ENCODE measurements around the gene CPTP. TPM values are rescaled to one million over a fixed set of nuclear protein-coding genes. Genes with fewer than 3 reads are reported as not detected.

CPTP gene
- total and polyA plus RNA-seq, 2 donors (not counting 1 experiment from before 2014, with no cell fraction given), result 17.1 to 18.8 TPM

DNA sequence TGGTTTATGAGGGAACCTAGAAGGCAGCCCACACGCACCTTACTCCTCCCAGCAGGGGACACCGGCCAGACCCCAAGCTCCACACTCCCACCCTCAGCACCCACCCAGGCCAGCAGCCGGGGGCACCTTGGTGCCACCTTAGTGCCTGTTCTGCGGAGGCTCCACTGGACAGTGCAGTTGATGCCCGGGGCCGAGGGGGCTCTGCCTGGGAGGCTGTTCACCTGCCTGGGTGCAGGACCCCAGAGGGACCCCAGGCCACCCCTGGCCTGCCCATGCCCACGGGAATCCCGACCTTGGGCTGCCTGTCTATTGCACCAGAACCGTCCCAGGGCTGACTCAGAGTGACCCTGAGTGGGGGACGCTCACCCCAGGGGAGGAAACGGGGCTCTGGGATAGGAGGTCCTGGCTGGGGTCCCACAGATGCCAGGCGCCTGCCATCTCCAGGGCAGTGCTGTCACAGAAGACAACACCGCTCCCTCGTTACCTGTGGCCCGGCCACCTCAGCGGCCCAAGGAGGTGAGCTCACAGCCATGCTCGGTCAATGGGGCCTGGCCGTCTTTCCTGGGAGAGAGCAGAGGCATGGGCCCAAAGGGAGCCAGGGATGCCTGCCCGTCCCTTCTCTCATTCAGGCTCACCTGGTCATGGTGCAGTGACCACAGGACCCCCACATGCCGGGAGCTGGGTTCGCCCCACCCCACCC, 43.7 kb upstream of the CPTP start:
- POLR2A ChIA-PET, result interaction anchor here (0.6 to 0.8 kb wide), 2 partner anchors 11 to 268 kb away, joined by 3 to 6 read pairs; no protein-coding TSS in a partner anchor
- TF ChIP-seq, protein P1, sequence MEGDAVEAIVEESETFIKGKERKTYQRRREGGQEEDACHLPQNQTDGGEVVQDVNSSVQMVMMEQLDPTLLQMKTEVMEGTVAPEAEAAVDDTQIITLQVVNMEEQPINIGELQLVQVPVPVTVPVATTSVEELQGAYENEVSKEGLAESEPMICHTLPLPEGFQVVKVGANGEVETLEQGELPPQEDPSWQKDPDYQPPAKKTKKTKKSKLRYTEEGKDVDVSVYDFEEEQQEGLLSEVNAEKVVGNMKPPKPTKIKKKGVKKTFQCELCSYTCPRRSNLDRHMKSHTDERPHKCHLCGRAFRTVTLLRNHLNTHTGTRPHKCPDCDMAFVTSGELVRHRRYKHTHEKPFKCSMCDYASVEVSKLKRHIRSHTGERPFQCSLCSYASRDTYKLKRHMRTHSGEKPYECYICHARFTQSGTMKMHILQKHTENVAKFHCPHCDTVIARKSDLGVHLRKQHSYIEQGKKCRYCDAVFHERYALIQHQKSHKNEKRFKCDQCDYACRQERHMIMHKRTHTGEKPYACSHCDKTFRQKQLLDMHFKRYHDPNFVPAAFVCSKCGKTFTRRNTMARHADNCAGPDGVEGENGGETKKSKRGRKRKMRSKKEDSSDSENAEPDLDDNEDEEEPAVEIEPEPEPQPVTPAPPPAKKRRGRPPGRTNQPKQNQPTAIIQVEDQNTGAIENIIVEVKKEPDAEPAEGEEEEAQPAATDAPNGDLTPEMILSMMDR (IDR thresholded peaks at IDR 0.05), result no peak
- no peak for TF ChIP-seq EZH2 (IDR thresholded peaks at IDR 0.05; ENCODE audit: borderline replicate concordance, insufficient read depth, low read depth, low read length, poor library complexity, severe bottlenecking)
- Mint-ChIP-seq H3K4me3 (no peak overlapping the region), H3K27ac (no peak overlapping the region), H3K9me3 (ENCODE audit: insufficient read depth) (no peaks in the 10 kb centered on the region), H3K27me3 (no peaks in the 10 kb centered on the region), H3K4me1 (peaks cover 3% of the 10 kb centered on the region)
- Histone ChIP-seq H3K4me1 (ENCODE audit: control insufficient read depth in 2 of 2, insufficient read depth in 2 of 2, low read length in 2 of 2) (peaks cover 0 to 3% of the 10 kb centered on the region in 2 donors), H3K4me3 (ENCODE audit: control extremely low read depth in 1 of 5, extremely low read depth in 1 of 5, insufficient read depth in 1 of 5, low read depth in 2 of 5, low read length in 4 of 5) (no peak overlapping the region), H2AFZ (ENCODE audit: insufficient read depth, low read depth, low read length, poor library complexity, severe bottlenecking) (no peak overlapping the region), H3K9ac (ENCODE audit: low read length) (no peak overlapping the region), H3K27ac (ENCODE audit: low read length in 2 of 2) (no peak overlapping the region), H3K36me3 (replicated peaks in 1 of 2; ENCODE audit: control extremely low read depth in 1 of 2, control insufficient read depth in 1 of 2, extremely low read depth in 1 of 2, insufficient read depth in 2 of 2, low read length in 1 of 2) (no peaks in the 10 kb centered on the region), H3K4me2 (replicated peaks; ENCODE audit: low read depth, low read length, poor library complexity, severe bottlenecking) (no peak overlapping the region), H3K9me3 (ENCODE audit: control extremely low read depth in 1 of 3, control insufficient read depth in 2 of 3, insufficient read depth in 1 of 3, low read length in 2 of 3) (no peaks in the 10 kb centered on the region), H4K20me1 (ENCODE audit: control insufficient read depth, insufficient read depth, low read length, poor library complexity, severe bottlenecking) (no peaks in the 10 kb centered on the region), H3K27me3 (replicated peaks in 1 of 4; ENCODE audit: control extremely low read depth in 1 of 4, control insufficient read depth in 3 of 4, insufficient read depth in 4 of 4, low read length in 3 of 4) (no peaks in the 10 kb centered on the region), H3K79me2 (ENCODE audit: control insufficient read depth, insufficient read depth, low read length) (no peaks in the 10 kb centered on the region)
- 90% methylated on average over 19 of the region's 21 CpGs for WGBS (ENCODE audit: insufficient coverage)
- CTCF ChIA-PET, result no interaction called here
- no peak for ATAC-seq (ENCODE audit: low read depth)
- intact Hi-C loops (cut with micrococcal nuclease), result no loop called here
- no peak for DNase-seq

DNA sequence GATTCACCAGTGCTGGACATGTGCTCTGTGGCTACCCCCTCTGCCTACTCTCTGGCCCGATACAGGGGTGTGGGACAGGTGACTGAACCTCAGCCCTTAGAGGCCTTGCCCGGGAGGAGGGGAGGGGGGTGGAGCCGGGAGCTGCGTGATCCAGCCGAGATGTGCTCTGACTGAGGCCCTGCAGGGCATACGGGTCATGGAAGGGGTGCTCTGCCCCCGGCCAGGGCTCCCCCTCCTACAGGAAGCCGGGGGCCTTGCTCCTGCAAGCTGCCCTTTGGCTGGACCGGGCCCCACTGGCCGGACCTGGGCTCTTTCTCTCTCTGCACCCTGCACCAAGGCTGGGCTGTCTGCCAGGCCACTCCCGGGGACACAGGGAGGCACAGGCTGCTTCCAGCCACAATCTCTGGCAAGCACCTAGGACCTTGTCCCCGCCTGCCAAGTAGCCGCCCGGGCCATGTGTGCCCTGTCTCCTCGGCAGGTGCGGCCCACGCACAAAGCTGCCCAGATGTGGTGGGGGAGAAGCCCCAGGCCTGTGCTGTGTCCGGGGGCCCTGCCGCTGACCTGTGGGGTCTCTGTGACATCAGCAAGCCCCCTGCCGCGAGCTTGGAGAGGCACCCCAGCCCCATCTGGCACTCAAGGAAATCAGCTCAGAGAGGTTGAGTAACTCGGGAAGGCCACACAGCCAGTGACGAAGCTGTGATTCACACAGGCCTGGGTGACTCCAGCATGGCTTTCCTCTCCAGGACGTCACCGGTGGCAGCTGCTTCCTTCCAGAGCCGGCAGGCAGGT, 42.9 kb upstream of the CPTP start:
- H2AFZ ChIP-seq (ENCODE audit: insufficient read depth, low read depth, low read length, poor library complexity, severe bottlenecking), result no peak overlapping the region
- no peak overlapping the region for H3K4me3 ChIP-seq (ENCODE audit: control extremely low read depth in 1 of 5, extremely low read depth in 1 of 5, insufficient read depth in 1 of 5, low read depth in 2 of 5, low read length in 4 of 5)
- ATAC-seq (ENCODE audit: low read depth), result no peak
- no peaks in the 10 kb centered on the region for H3K79me2 ChIP-seq (ENCODE audit: control insufficient read depth, insufficient read depth, low read length)
- intact Hi-C loops (cut with micrococcal nuclease), result no loop called here
- WGBS (ENCODE audit: insufficient coverage), result 83% methylated on average over 26 of the region's 26 CpGs
- H3K36me3 ChIP-seq (replicated peaks in 1 of 2; ENCODE audit: control extremely low read depth in 1 of 2, control insufficient read depth in 1 of 2, extremely low read depth in 1 of 2, insufficient read depth in 2 of 2, low read length in 1 of 2), result no peaks in the 10 kb centered on the region
- Mint-ChIP-seq H3K27ac (no peak overlapping the region), H3K4me3 (no peak overlapping the region), H3K4me1 (peaks cover 3% of the 10 kb centered on the region), H3K9me3 (ENCODE audit: insufficient read depth) (no peaks in the 10 kb centered on the region), H3K27me3 (no peaks in the 10 kb centered on the region)
- ChIA-PET CTCF (interaction anchor here (1.8 kb wide), 1 partner anchor 10 kb away, joined by 3 read pairs; no protein-coding TSS in a partner anchor), POLR2A (no interaction called here)
- H3K4me1 ChIP-seq (ENCODE audit: control insufficient read depth in 2 of 2, insufficient read depth in 2 of 2, low read length in 2 of 2), result peaks cover 0 to 3% of the 10 kb centered on the region in 2 donors
- no peak for DNase-seq
- no peak overlapping the region for H3K4me2 ChIP-seq (replicated peaks; ENCODE audit: low read depth, low read length, poor library complexity, severe bottlenecking)
- no peak overlapping the region for H3K27ac ChIP-seq (ENCODE audit: low read length in 2 of 2)
- no peak overlapping the region for H3K9ac ChIP-seq (ENCODE audit: low read length)
- H4K20me1 ChIP-seq (ENCODE audit: control insufficient read depth, insufficient read depth, low read length, poor library complexity, severe bottlenecking), result no peaks in the 10 kb centered on the region
- TF ChIP-seq EZH2 (IDR thresholded peaks at IDR 0.05; ENCODE audit: borderline replicate concordance, insufficient read depth, low read depth, low read length, poor library complexity, severe bottlenecking), result no peak
- TF ChIP-seq, protein P1 (IDR thresholded peaks at IDR 0.05), result no peak
- no peaks in the 10 kb centered on the region for H3K9me3 ChIP-seq (ENCODE audit: control extremely low read depth in 1 of 3, control insufficient read depth in 2 of 3, insufficient read depth in 1 of 3, low read length in 2 of 3)
- H3K27me3 ChIP-seq (replicated peaks in 1 of 4; ENCODE audit: control extremely low read depth in 1 of 4, control insufficient read depth in 3 of 4, insufficient read depth in 4 of 4, low read length in 3 of 4), result no peaks in the 10 kb centered on the region
